CD4-positive, alpha-beta T cell treated with Interleukin-15 for 1 hour (primary cell): ENCODE results near the gene PUS1.

Experiments
- DNase-seq: peaks from one replicate; pipeline ENCODE4 v3.0.0-alpha.2; 2020

The PUS1 gene

DNA sequence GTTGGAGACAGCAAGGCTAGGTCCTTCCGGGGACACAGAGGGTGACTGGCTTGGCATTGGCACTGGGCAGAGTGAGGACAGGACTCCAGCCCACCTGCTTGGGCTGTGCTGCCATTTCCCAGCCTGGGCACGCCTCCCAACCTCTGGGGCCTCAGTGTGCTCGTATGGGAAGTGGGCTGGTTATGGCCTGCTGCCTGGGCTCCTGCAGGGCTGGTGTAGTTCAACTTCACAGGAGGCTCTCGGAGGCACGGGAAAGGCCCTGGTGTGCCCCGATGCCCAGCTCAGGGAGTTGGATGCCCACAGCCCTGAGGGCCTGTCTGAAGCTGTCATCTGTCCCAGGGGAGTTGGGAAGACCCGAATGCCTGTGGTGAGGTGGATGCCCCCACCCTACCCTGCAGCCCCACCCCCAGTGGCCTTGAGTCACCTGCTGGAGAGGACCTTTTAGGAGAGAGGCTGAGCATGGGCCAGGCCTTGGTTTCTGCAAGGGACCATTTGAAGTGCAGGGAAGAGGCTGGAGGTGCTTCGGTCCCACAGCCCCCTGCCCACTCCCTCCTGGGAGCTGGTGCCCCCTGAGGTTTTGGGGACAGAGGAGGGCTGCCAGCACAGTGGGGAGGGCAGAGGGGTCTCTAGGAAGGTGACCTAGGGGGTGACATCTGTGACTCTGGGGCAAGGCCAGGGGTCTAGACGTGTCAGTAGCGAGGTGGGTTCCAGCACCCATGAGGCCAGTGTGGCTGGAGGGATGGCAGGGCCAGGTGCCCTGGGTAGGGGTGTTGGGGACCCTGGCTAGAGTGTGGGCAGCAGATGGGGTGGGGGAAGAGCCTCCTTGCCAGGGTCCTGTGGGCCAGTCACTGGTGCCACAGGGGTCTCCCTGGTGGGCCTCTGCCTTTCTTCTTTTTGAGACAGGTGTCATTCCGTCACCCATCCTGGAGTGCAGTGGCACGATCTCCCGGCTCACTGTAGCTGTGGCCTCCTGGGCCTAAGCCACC, 25.5 kb upstream of the PUS1 start:
- DNase-seq: no peak

DNA sequence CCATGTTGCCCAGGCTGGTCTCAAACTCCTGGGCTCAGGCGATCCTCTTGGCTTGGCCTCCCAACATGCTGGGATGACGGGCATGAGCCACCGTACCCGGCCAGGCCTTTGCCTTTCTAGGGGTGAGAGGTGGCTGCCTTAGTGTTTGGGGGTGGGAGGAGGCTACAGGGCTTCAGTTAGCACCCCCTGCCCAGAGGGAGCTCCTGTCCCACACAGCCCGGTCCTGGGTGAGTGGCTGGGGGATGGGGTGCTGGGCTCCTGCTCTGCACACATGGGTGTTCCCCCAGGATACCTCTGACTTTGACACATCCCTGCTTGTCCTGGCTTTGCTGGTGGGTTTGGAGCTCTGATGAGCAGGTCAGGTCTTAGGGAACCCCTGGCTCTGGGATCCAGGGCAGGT, 24.7 kb upstream of the PUS1 start:
- DNase-seq: no peak

DNA sequence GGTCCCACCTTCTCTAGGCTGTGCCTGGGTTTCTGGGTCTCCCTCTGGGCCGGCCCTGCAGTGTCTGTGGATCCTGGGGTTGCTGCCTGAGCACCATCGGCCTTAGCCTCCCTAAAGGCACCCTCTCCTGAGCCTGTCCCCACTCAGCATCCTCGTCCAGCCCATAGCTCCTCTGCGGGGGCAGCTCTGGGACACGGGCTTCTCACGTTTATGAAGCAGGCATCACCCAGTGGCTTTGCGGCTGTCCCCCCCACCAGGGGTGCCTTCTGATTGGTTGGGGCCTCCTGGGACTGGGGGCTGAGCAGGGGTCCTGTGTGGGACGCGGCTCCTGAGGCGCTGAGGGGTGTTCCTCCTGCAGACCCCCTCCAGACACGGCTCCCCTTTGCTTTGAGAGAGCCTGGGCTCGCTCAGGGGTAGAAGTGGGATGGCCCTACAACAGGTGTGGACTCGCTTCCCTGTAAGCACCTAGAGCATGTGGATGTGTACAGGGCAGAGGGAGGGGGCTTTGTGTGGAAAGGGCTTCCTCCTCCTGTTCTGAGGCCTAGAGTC, 23.9 kb upstream of the PUS1 start:
- DNase-seq: no peak

DNA sequence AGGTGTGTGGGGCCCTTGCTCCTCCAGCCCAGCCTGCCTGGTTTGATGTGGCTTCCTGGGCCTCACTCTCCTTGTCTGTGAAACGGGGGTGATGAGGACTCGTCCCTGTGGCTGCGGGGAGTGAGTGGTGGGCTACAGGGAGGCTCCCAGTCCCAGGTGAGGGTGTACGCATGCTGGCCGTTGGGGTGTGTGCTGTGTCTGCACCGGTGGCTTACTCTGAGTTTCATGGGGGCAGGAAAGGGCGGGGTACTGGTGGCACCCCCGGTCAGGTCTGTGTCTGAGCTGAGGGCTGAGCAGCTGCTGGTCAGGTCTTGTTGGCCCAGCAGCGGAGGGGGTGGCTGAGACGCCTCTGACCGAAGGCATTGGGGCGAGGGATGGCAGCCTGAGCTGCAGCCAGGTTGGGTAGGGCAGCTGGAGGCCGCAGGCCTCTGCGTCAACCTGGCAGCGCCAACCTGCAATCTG, 23.4 kb upstream of the PUS1 start:
- no peak for DNase-seq

DNA sequence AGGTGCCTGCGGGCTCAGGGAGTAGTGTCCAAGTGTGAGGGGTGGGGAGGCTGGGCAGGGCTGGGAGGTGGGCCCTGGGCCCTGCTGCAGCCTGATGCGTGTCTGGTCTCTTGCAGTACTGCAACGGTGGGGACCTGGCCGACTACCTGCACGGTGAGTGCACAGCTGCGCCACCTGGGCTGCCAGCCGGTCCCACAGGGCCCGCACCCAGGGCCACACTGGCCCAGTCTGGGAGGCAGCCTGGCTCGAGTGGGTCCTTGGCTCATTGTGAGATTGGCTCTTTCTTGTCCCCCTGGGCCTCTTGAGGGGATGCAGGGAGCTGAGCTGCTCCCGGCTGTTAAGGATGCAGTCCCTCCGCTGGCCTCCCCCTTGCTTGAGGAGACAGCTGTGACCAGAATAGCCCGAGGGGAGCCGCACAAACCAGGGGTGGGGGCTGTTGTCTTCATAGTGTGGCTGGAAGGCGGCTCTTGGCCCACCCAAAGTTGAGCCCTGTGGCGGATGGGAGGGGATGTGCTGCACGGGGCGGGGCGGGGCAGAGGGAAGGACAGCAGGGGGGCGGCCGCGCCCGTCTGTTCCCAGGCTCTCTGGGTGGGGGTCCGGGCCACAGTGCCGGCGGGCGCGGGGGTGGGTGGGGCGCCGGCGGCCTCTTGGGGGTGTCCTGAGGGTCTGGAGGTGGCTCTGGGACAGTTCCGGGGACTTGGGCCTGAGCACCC, 21.5 kb upstream of the PUS1 start:
- DNase-seq: no peak

DNA sequence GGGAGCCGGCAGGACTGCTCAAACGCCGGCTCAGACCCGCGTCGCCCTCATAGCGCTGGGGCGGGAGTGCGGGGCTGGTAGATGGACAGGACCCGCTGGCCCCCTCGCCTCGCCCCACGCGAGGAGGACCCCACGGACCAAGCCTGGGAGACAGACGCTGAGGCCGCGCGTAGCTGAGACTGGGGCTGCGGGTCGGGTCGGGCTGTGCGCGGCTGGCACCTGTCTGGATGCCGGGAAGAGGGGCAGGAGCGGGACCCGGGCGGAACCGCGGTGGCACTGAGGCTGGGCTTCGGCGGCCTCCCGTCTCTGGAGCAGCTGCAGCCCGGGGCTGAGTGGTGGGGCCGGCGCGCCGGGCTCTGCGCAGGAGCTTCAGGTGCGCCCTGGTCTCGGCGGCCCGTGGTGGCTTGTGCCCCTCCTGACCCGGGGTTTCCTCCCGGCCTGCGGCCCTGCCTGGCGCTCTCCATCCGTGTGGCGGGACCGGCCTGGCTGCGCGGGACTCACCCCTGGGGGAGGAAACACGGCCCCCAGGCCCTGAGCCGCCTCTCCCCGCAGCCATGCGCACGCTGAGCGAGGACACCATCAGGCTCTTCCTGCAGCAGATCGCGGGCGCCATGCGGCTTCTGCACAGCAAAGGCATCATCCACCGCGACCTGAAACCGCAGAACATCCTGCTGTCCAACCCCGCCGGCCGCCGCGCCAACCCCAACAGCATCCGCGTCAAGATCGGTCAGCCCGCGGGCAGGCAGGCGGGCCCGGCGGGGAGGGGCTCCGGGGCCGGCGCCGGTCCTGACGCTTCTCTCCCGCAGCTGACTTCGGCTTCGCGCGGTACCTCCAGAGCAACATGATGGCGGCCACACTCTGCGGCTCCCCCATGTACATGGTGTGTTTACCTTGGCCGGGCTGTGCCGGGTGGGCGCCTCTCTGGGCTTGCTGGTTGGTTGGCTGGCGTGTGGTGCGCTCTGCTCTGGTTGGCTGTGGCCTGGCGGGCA, 20.7 kb upstream of the PUS1 start:
- no peak for DNase-seq

DNA sequence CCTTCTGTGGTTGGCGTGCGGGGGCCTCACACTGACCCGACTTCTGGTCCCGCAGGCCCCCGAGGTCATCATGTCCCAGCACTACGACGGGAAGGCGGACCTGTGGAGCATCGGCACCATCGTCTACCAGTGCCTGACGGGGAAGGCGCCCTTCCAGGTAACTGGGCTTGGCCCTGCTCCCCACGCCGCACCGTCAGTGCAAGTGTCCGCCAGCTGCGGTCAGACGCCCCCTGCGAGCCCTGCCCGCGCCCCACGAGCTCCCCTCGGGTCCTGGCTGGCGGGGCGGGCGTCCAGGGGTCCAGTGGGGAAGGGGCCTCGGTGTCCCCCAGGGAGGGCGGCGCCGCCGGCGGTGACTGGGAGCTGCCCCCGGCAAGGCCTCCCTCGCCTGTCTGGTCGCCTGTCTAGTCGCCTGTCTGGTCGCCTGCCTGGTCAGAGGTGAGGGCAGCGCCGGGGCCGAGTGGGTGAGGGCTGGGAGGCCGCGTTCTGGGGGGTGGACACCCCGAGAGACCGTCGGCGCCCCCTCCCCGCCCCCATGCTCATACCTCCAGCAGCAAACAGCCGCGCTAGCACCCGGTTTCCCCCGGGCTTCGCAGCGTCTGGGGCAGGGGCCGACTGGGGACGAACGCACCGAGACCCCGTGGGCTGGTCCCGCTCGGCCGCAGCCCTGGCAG, 19.9 kb upstream of the PUS1 start:
- no peak for DNase-seq

DNA sequence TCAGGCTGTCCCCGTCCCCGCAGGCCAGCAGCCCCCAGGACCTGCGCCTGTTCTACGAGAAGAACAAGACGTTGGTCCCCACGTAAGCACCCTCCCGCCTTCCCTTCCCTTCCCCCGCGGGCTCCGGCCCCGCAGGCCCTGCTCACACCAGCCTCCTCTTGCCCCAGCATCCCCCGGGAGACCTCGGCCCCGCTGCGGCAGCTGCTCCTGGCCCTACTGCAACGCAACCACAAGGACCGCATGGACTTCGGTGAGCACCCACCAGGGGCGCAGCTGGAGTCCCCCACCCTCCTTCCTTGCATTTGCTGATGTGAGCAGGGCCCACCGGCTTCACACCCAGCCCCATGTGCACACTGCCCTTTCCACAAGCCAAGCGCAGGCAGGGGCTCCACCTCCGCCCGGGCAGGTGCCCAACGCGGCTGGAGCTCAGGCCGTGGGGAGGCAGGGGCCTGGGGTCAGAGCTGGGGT, 19.3 kb upstream of the PUS1 start:
- no peak for DNase-seq

DNA sequence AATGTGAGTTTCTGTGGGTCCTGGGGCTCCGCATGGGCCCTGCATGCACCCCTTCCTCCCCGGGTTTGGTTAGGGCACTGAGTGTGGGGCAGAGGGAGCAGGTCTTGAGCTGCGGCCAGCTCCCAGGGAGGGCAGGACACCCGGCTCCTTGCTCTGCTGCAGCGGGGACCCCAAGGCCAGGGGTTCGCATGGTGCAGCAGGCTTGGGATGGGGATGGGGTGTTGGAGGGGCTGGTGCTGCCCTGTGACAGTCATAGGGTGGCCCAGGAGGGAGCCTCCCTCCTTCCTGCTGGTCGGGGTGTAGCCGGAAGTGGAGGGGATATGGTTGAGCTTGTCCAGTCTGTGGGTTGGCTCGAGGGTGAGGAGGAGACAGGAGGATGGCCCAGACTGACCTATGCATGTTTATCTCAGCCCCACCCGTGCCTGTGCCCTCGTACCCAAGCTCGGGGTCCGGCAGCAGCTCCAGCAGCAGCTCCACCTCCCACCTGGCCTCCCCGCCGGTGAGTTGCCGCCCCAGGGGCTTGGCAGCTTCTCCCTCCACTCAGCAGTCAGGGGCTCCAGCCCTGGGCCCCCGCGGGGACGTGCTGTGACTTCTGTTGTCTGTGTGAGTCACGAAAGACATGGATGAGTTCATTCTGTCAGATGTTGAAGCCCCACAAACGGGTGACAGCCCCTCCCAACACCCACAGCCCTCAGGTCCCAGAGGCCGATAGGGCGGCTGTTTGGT, 18.6 kb upstream of the PUS1 start:
- DNase-seq: no peak

DNA sequence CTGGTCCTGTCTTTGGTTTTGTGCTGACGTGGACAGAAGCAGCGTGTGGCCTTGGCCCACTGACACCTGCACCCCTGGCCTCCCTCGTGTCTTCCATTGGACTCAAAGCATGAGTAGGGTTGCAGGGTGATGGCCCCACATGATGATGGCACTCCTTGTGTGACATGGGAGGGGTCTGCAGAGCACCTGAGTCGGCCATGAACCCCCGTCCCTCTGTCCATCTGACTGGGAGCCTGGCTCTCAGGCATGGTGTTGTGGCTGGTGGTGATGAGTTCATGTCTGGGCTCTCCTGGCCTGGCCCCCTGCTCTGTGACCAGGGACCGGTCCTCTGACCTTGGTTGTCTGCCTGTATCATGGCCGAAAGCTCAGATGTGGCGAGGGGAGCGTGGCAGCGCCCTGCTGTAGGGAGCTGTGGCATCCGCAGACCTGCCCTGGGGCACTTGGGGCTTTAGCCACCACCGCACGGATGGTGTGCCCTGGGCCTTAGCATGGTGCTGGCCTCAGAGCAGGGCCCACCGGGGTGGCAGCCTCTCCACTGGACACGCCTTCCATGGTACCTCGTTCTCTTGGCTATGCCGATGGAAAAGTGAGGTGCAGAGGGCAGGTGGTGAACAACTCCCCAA, 17.9 kb upstream of the PUS1 start:
- no peak for DNase-seq

DNA sequence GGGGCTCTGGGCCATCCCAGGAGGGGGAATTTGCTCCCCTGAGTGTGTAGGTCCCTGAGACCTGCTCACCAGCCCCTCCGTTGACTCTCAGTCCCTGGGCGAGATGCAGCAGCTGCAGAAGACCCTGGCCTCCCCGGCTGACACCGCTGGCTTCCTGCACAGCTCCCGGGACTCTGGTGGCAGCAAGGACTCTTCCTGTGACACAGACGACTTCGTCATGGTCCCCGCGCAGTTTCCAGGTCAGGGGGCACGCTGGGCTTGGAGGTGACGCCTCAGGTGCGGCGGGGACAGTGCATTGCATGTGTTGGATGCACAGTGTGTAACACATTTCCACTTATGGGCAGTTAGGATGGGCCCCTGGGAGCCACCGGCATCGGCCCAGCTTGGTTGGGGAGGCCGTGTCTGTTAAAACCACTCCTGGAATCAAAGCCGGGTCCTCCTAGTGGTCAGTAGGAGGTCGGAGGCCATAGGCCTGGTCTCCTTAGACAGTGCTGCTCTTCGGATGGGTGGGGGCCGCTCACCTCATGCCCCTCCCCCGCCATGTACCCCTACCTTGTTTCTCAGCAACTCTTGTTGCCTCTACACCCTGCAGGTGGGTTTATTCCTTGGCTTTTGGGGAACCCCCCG, 17.1 kb upstream of the PUS1 start:
- no peak for DNase-seq

DNA sequence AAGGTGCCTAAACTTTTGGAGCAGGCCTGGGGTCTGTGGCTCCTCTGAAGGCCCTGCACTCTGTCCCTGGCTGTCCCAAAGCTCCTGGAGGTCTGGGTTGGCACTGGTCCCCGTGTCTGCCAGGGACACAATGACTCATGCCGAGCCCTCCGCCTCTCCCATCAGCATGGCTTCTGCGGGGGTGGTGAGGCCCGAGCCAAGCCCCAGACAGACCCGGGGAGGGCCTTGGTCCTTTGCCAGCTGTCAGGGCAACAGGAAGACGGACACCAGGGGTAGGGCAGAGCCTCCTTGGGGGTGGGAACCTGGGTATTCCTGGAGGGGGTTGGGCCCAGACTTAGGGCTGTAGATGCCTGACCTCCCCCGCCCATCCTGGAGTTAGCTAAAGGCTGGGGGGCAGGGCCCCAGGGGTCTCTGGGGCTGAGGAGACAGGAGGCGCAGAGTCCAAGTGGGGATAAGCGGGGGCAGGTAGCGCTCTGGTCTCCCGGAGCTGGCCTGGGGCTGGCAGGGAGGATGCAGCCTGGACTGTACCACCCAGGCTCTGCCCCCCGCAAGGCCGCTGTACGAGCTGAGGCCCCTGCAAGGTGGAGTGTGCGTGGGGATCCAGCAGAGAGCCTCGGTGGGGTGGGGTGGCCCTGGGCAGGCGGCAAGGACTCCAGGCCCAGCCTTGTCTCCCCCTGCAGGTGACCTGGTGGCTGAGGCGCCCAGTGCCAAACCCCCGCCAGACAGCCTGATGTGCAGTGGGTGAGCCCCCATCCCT, 16.4 kb upstream of the PUS1 start:
- DNase-seq: no peak

DNA sequence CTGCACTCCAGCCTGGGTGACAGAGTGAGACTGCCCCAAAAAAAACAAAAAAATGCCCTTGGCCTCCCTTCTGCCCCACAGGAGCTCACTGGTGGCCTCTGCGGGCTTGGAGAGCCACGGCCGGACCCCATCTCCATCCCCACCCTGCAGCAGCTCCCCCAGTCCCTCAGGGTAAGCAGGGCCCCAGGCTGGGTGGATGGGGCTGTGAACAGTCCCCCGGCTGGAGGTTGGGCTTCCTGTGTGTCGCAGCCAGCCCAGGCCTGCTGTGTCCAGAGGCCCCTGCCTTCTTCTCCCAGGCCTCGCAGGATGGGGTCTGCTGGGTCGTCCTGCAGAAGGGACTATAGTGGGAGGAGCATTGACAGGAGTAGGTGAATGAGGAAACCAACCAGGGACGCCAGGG, 15.4 kb upstream of the PUS1 start:
- DNase-seq: no peak

DNA sequence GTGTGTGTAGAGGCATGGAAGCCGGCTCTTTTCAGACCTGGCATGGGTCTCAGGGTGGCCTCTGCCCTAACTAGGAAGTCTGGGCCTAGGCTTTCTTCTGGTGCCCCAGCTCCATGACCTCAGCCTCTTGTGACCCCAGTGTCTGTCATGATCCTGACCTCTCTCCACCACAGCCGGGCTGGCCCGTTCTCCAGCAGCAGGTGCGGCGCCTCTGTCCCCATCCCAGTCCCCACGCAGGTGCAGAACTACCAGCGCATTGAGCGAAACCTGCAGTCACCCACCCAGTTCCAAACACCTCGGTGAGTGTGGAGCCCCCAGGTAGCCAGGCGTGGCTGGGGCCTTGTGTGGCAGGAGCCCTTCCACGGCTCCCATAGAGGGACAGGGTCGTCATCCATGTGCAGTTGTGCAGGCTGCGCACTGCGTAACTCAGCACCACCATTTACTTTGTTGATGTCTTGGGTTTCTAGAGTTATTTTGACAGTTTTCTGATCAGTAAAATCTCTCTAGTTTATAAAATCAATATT, 14.8 kb upstream of the PUS1 start:
- no peak for DNase-seq

DNA sequence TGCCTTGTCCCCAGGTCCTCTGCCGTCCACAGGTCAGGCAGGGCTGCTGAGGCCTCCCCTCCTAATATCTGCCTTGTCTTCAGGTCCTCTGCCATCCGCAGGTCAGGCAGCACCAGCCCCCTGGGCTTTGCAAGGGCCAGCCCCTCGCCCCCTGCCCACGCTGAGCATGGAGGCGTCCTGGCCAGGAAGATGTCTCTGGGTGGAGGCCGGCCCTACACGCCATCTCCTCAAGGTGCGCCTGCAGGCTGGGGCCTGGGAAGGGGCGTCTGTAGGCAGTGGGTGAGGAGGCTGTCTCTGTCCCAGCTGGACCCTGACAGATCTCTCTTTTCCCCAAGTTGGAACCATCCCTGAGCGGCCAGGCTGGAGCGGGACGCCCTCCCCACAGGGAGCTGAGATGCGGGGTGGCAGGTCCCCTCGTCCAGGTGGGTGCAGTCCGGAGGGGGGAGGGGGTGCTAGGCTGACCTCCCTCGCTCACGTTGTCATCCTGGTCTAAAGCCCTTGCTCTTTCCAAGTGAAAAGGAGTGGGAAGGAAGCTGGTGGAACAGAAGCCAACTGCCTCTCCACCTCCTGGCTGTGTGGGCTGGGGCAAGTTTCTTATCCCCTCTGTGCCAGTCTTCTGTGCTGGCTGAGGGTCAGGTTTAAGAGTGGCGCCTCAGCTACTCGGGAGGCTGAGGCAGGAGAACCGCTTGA, 13.9 kb upstream of the PUS1 start:
- DNase-seq: no peak

DNA sequence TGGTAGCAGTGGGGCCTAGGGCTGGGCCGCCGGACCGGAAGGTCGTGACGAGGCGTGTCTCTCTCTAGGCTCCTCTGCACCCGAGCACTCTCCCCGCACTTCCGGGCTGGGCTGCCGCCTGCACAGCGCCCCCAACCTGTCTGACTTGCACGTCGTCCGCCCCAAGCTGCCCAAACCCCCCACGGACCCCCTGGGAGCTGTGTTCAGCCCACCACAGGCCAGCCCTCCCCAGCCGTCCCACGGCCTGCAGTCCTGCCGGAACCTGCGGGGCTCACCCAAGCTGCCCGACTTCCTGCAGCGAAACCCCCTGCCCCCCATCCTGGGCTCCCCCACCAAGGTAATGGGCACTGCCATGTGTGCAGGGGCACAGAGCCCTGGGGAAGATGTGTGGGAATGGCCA, 13.3 kb upstream of the PUS1 start:
- DNase-seq: no peak

DNA sequence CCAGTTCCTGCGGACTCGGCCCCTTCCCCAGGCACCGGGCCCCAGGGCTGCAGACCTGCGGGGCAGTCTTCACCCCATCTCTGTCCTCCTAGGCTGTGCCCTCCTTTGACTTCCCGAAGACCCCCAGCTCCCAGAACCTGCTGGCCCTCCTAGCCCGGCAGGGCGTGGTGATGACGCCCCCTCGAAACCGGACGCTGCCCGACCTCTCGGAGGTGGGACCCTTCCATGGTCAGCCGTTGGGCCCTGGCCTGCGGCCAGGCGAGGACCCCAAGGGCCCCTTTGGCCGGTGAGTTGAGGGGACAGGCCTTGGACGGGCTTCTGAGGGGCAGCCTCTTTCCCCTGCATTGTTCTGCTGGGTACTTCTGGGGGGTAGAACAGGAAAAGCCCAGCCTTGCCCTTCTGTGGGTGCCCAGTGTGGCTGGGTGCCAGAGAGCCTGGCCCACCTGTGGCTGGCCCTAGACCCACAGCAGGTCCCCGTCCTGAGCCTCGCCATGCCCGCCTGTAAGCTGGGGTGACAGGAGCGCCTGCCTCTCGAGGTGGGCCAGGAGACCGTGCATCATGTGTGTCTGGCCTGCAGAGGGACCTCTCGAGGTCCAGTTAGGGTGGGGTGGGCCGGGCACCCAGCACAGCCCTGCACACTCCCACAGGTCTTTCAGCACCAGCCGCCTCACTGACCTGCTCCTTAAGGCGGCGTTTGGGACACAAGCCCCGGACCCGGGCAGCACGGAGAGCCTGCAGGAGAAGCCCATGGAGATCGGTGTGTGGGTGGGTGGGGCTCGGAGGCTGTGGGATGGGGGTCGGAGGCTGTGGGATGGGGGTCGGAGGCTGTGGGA, 12.6 kb upstream of the PUS1 start:
- DNase-seq: no peak
